Fibroblast of lung (primary cell): ENCODE results near the gene KRT36. TPM values are rescaled to one million over a fixed set of nuclear protein-coding genes. Genes with fewer than 3 reads are reported as not detected.
A peak's percentile ranks its signal among the peaks of the same experiment; 100 is the strongest.

ENCODE experiments used
- DNase-seq, 2 donors: peaks; one replicate each; pipeline versions ENCODE4 v3.0.0 to v3.0.0-alpha.2; 2010; ENCODE audit warnings: low read depth in 2 of 2
- H2AFZ ChIP-seq: 2 replicates; pipeline ENCODE4 v1.5.1; 2012; ENCODE audit warnings: low read length, control low read depth, inconsistent platforms
- H3K27ac ChIP-seq: 2 replicates; pipeline ENCODE4 v1.5.1; 2011; ENCODE audit warnings: low read length, control low read depth; ENCODE audit not compliant: insufficient read depth
- H3K27me3 ChIP-seq: 2 replicates; pipeline ENCODE4 v1.5.1; 2011; ENCODE audit warnings: mild to moderate bottlenecking, low read length; ENCODE audit not compliant: control insufficient read depth, insufficient read depth
- H3K36me3 ChIP-seq: 2 replicates; pipeline ENCODE4 v1.5.1; 2011; ENCODE audit warnings: low read length; ENCODE audit not compliant: control insufficient read depth, insufficient read depth
- H3K4me1 ChIP-seq: 2 replicates; pipeline ENCODE4 v1.5.1; 2011; ENCODE audit warnings: low read length; ENCODE audit not compliant: control insufficient read depth, insufficient read depth; ENCODE audit errors: extremely low read depth
- H3K4me2 ChIP-seq: 2 replicates; pipeline ENCODE4 v1.5.1; 2011; ENCODE audit warnings: low read length, control low read depth; ENCODE audit not compliant: insufficient read depth; ENCODE audit errors: extremely low read depth
- H3K4me3 ChIP-seq, 4 experiments: fragments of 200-600 bp in 1 of 4; sonication (generic) in 1 of 4; replicated peaks in 1 of 4; 2 replicates each; pipeline ENCODE4 v1.5.1; 2011 to 2016; ENCODE audit warnings: low read length in 4 of 4, low read depth in 3 of 4, mild to moderate bottlenecking in 3 of 4, control low read depth in 2 of 4, inconsistent platforms in 1 of 4, mixed read lengths in 1 of 4; ENCODE audit not compliant: insufficient read depth in 1 of 4; ENCODE audit errors: control extremely low read depth in 1 of 4
- H3K79me2 ChIP-seq: 2 replicates; pipeline ENCODE4 v1.5.1; 2012; ENCODE audit warnings: mild to moderate bottlenecking, low read length, inconsistent platforms; ENCODE audit not compliant: control insufficient read depth, insufficient read depth
- H3K9ac ChIP-seq: 2 replicates; pipeline ENCODE4 v1.5.1; 2011; ENCODE audit warnings: mild to moderate bottlenecking, low read length, control low read depth; ENCODE audit not compliant: insufficient read depth
- H3K9me3 ChIP-seq: 2 replicates; pipeline ENCODE4 v1.5.1; 2012; ENCODE audit warnings: low read depth, low read length; ENCODE audit not compliant: control insufficient read depth, insufficient read depth
- H4K20me1 ChIP-seq: 2 replicates; pipeline ENCODE4 v1.5.1; 2011; ENCODE audit warnings: low read length; ENCODE audit not compliant: control insufficient read depth, insufficient read depth; ENCODE audit errors: extremely low read depth
- EZH2 ChIP-seq: IDR thresholded peaks from 2 replicates; pipeline ENCODE4 v1.5.1; 2012; ENCODE audit warnings: low read length, control low read depth, mild to moderate bottlenecking; ENCODE audit errors: missing control alignments
- polyA plus RNA-seq, 2 donors: library from polyadenylated mRNA; depleted of rRNA in 1 of 2; stranded (reverse) in 1 of 2; unstranded in 1 of 2; fragments of >200 nt; gene quantifications; 2 replicates each; pipeline ENCODE4 v1.2.1, GENCODE V29; 2011 to 2012; ENCODE audit warnings: missing spikeins in 1 of 2
- total RNA-seq: library from RNA; depleted of rRNA; stranded (reverse); fragments of >200 nt; gene quantifications from 2 replicates; pipeline ENCODE4 v1.2.1, GENCODE V29; 2014
- TF ChIP-seq, protein P1 (sequence below), 2 donors: IDR thresholded peaks in 1 of 2; conservative IDR thresholded peaks in 1 of 2; 1 replicate in 1 of 2; 2 replicates in 1 of 2; pipeline ENCODE4 v1.5.1; 2011 to 2012; ENCODE audit warnings: low read length in 2 of 2, control low read depth in 1 of 2, inconsistent platforms in 1 of 2, low read depth in 1 of 2, mild to moderate bottlenecking in 1 of 2

KRT36 gene
- total and polyA plus RNA-seq, 2 donors (not counting 1 experiment from before 2014, with no cell fraction given) = 0.03 TPM; not detected in 1

DNA sequence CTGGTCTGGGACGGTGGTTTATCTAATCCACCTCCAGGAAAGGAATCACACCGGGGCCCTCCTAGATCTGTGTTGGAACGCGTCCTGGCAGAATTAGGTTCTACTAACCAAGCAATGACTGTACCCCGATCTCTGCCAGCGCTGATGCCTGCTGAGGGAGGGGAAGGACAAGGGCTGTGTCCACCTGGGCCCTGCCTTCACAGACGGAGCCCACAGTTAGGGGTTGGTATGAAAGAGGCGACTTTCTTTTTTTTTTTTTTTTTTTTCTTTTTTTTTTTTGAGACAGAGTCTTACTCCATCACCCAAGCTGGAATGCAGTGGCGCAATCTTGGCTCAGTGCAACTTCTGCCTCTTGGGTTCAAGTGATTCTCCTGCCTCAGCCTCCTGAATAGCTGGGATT lies 48.3 kb upstream of the KRT36 start:
- H3K36me3 ChIP-seq = no peaks in the 10 kb centered on the region
- no peak overlapping the region for H3K4me3 ChIP-seq
- no peak overlapping the region for H2AFZ ChIP-seq
- TF ChIP-seq, protein P1, sequence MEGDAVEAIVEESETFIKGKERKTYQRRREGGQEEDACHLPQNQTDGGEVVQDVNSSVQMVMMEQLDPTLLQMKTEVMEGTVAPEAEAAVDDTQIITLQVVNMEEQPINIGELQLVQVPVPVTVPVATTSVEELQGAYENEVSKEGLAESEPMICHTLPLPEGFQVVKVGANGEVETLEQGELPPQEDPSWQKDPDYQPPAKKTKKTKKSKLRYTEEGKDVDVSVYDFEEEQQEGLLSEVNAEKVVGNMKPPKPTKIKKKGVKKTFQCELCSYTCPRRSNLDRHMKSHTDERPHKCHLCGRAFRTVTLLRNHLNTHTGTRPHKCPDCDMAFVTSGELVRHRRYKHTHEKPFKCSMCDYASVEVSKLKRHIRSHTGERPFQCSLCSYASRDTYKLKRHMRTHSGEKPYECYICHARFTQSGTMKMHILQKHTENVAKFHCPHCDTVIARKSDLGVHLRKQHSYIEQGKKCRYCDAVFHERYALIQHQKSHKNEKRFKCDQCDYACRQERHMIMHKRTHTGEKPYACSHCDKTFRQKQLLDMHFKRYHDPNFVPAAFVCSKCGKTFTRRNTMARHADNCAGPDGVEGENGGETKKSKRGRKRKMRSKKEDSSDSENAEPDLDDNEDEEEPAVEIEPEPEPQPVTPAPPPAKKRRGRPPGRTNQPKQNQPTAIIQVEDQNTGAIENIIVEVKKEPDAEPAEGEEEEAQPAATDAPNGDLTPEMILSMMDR (conservative IDR thresholded peaks at IDR 0.05 in 1 of 2, IDR thresholded peaks at IDR 0.05 in 1 of 2; ENCODE audit: low read depth in 1 of 2, low read length in 2 of 2) = no peak
- TF ChIP-seq EZH2 = no peak
- H3K4me2 ChIP-seq = no peak overlapping the region
- H3K4me1 ChIP-seq = peaks cover 4% of the 10 kb centered on the region
- no peaks in the 10 kb centered on the region for H3K27me3 ChIP-seq
- H3K9ac ChIP-seq = no peak overlapping the region
- no peaks in the 10 kb centered on the region for H4K20me1 ChIP-seq
- peak in 1 of 2 donors; percentile 45 for DNase-seq
- no peaks in the 10 kb centered on the region for H3K79me2 ChIP-seq
- H3K27ac ChIP-seq = no peak overlapping the region
- H3K9me3 ChIP-seq = no peaks in the 10 kb centered on the region

DNA sequence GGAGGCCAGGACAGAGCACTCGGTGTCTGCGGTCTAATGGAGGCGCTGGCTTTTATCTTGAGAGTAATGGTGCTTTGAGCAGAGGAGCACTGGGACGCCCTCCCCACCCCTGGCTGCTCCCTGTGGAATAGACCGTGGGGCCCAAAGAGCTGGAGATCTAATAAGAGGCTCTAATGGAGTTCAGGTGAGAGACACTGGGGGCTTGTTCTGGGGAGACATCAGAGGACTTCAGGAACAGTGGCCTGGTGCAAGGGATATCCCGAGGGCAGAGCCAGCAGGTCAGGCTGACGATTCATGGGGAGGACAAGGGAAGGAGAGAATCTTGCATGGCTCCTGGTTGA lies 47.9 kb upstream of the KRT36 start:
- Histone ChIP-seq H3K79me2 (no peaks in the 10 kb centered on the region), H3K9me3 (no peaks in the 10 kb centered on the region), H3K9ac (no peak overlapping the region), H3K27me3 (no peaks in the 10 kb centered on the region), H3K27ac (no peak overlapping the region), H3K4me2 (no peak overlapping the region), H4K20me1 (no peaks in the 10 kb centered on the region), H3K4me3 (no peak overlapping the region), H3K36me3 (no peaks in the 10 kb centered on the region), H3K4me1 (peaks cover 4% of the 10 kb centered on the region), H2AFZ (no peak overlapping the region)
- TF ChIP-seq, protein P1 (conservative IDR thresholded peaks at IDR 0.05 in 1 of 2, IDR thresholded peaks at IDR 0.05 in 1 of 2; ENCODE audit: low read depth in 1 of 2, low read length in 2 of 2) = no peak
- no peak for TF ChIP-seq EZH2
- no peak for DNase-seq

DNA sequence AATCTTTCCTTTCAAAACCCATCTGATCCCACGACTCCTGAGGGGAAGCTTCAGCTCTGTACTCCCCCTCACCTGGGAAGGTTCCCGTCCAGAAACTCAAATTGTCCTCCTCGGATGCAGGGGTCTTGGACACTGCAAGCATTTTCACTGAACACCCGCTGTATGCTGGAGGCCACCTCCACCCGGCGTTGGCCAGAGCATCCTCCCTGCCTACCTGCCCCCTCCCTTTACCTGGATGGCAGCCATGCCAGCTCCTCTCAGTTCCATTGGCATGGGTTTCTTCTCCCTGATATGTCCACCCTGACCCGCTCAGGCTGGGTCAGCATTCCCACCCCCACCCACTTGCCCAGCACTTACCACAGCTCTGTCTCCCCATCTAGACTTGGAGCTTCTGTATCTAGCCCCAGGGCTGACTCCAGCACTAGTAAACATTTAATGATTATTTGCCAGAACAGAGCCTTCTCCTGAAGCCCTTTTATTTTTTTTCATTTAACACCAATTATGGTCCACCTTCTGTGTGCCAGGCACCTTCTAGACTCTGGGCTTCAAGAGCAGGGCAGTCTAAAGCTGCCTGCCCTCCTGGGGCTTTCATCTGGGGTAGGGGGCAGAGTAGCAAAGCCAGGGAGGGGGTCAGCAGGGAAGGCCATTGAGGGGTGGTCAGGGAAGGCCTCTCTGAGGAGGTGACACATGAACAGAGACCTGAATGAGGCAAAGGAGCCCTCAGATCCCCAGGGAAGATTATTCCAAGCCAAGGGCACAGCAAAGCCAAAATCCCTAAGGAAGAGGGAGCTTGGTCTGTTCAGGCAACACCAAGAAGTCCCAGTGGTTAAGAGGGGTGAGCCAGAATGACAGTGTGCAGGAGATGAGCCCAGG lies 47.3 kb upstream of the KRT36 start:
- no peak overlapping the region for H3K4me3 ChIP-seq
- H3K4me2 ChIP-seq = no peak overlapping the region
- no peaks in the 10 kb centered on the region for H3K9me3 ChIP-seq
- H3K79me2 ChIP-seq = no peaks in the 10 kb centered on the region
- no peaks in the 10 kb centered on the region for H3K36me3 ChIP-seq
- peaks cover 4% of the 10 kb centered on the region for H3K4me1 ChIP-seq
- H3K27ac ChIP-seq = no peak overlapping the region
- no peak overlapping the region for H3K9ac ChIP-seq
- DNase-seq = no peak
- no peak for TF ChIP-seq EZH2
- TF ChIP-seq, protein P1 (conservative IDR thresholded peaks at IDR 0.05 in 1 of 2, IDR thresholded peaks at IDR 0.05 in 1 of 2; ENCODE audit: low read depth in 1 of 2, low read length in 2 of 2) = no peak
- no peaks in the 10 kb centered on the region for H3K27me3 ChIP-seq
- no peak overlapping the region for H2AFZ ChIP-seq
- no peaks in the 10 kb centered on the region for H4K20me1 ChIP-seq
